H9 (cell line): ENCODE data around the gene ZNF423. TPM values are rescaled to one million over a fixed set of nuclear protein-coding genes. Genes with fewer than 3 reads are reported as not detected.

Source experiments
- DNase-seq: peaks from one replicate; pipeline ENCODE4 v3.0.0-alpha.2; 2017
- H2AFZ ChIP-seq: one replicate; pipeline ENCODE4 v1.6.1; 2013; ENCODE audit warnings: mild to moderate bottlenecking, low read length, control low read depth, moderate library complexity
- H2AK5ac ChIP-seq: 2 replicates; pipeline ENCODE4 v1.6.1; 2013; ENCODE audit warnings: low read length, control low read depth, mixed read lengths; ENCODE audit not compliant: insufficient read length
- H2BK120ac ChIP-seq: one replicate; pipeline ENCODE4 v1.6.1; 2013; ENCODE audit warnings: low read depth, mild to moderate bottlenecking, low read length, control low read depth, inconsistent platforms; ENCODE audit not compliant: poor library complexity, severe bottlenecking
- H2BK12ac ChIP-seq: 2 replicates; pipeline ENCODE4 v1.6.1; 2013; ENCODE audit warnings: low read length, control low read depth, mixed read lengths, low read depth; ENCODE audit not compliant: insufficient read length
- H2BK15ac ChIP-seq: 2 replicates; pipeline ENCODE4 v1.6.1; 2013; ENCODE audit warnings: low read depth, low read length, control low read depth
- H2BK20ac ChIP-seq: one replicate; pipeline ENCODE4 v1.6.1; 2013; ENCODE audit warnings: low read depth, mild to moderate bottlenecking, low read length, control low read depth, inconsistent platforms; ENCODE audit not compliant: poor library complexity, severe bottlenecking
- H2BK5ac ChIP-seq: 2 replicates; pipeline ENCODE4 v1.6.1; 2013; ENCODE audit warnings: low read length, control low read depth, mixed read lengths; ENCODE audit not compliant: insufficient read length
- H3K14ac ChIP-seq: 2 replicates; pipeline ENCODE4 v1.6.1; 2013; ENCODE audit warnings: low read length, control low read depth; ENCODE audit not compliant: insufficient read depth
- H3K18ac ChIP-seq: 2 replicates; pipeline ENCODE4 v1.6.1; 2013; ENCODE audit warnings: low read depth, mild to moderate bottlenecking, mixed read lengths, low read length, control low read depth; ENCODE audit not compliant: insufficient read length
- H3K23ac ChIP-seq: 2 replicates; pipeline ENCODE4 v1.6.1; 2013; ENCODE audit warnings: low read length, control low read depth, mixed read lengths, low read depth; ENCODE audit not compliant: insufficient read length
- H3K23me2 ChIP-seq: 2 replicates; pipeline ENCODE4 v1.6.1; 2013; ENCODE audit warnings: low read depth, mild to moderate bottlenecking, mixed read lengths, low read length, control low read depth; ENCODE audit not compliant: insufficient read length, poor library complexity, severe bottlenecking
- H3K27ac ChIP-seq: 2 replicates; pipeline ENCODE4 v1.5.1; 2013; ENCODE audit warnings: low read length, control low read depth, mixed read lengths, low read depth; ENCODE audit not compliant: insufficient read length
- H3K27me3 ChIP-seq: 2 replicates; pipeline ENCODE4 v1.6.1; 2013; ENCODE audit warnings: low read length, control low read depth, inconsistent platforms; ENCODE audit not compliant: insufficient read depth
- H3K4ac ChIP-seq: 2 replicates; pipeline ENCODE4 v1.6.1; 2013; ENCODE audit warnings: low read depth, mild to moderate bottlenecking, control low read depth, inconsistent platforms, low read length, moderate library complexity
- H3K4me1 ChIP-seq: 2 replicates; pipeline ENCODE4 v1.6.1; 2013; ENCODE audit warnings: low read length, control low read depth, inconsistent platforms; ENCODE audit not compliant: insufficient read depth
- H3K4me2 ChIP-seq: 2 replicates; pipeline ENCODE4 v1.6.1; 2013; ENCODE audit warnings: low read length, control low read depth, mixed read lengths; ENCODE audit not compliant: insufficient read length, insufficient read depth
- H3K56ac ChIP-seq: 2 replicates; pipeline ENCODE4 v1.6.1; 2013; ENCODE audit warnings: low read depth, mild to moderate bottlenecking, mixed read lengths, low read length, control low read depth; ENCODE audit not compliant: insufficient read length
- H3K79me1 ChIP-seq: 2 replicates; pipeline ENCODE4 v1.6.1; 2013; ENCODE audit warnings: low read depth, mild to moderate bottlenecking, moderate library complexity, low read length, control low read depth, inconsistent platforms; ENCODE audit not compliant: insufficient read depth, poor library complexity, severe bottlenecking
- H3K79me2 ChIP-seq: 2 replicates; pipeline ENCODE4 v1.6.1; 2013; ENCODE audit warnings: low read length, control low read depth, inconsistent platforms; ENCODE audit not compliant: insufficient read depth
- H3K9ac ChIP-seq: 2 replicates; pipeline ENCODE4 v1.6.1; 2013; ENCODE audit warnings: low read length, control low read depth, mixed read lengths; ENCODE audit not compliant: insufficient read length; ENCODE audit errors: extremely low read depth
- H3K9me3 ChIP-seq: one replicate; pipeline ENCODE4 v1.6.1; 2013; ENCODE audit warnings: low read depth, low read length, inconsistent platforms; ENCODE audit not compliant: control insufficient read depth
- H3T11ph ChIP-seq: one replicate; pipeline ENCODE4 v1.6.1; 2013; ENCODE audit warnings: mild to moderate bottlenecking, low read length, control low read depth, inconsistent platforms
- H4K20me1 ChIP-seq: one replicate; pipeline ENCODE4 v1.6.1; 2013; ENCODE audit not compliant: control insufficient read depth, insufficient read length, insufficient read depth
- H4K5ac ChIP-seq: 2 replicates; pipeline ENCODE4 v1.6.1; 2013; ENCODE audit warnings: low read depth, mild to moderate bottlenecking, mixed read lengths, low read length, control low read depth; ENCODE audit not compliant: insufficient read length
- H4K8ac ChIP-seq: replicated peaks from 2 replicates; pipeline ENCODE4 v1.6.1; 2013; ENCODE audit warnings: low read length, control low read depth, mixed read lengths, low read depth; ENCODE audit not compliant: insufficient read length
- H4K91ac ChIP-seq: 2 replicates; pipeline ENCODE4 v1.6.1; 2013; ENCODE audit warnings: low read depth, mild to moderate bottlenecking, moderate library complexity, mixed read lengths, low read length, control low read depth; ENCODE audit not compliant: insufficient read length
- H3K27ac Mint-ChIP-seq, 3 experiments: 2 replicates in 2 of 3; 3 replicates in 1 of 3; pipeline ENCODE4 v1.8.0; 2020 to 2021; ENCODE audit warnings: mixed read lengths in 3 of 3, mild to moderate bottlenecking in 1 of 3, moderate library complexity in 1 of 3
- H3K27me3 Mint-ChIP-seq: 2 replicates; pipeline ENCODE4 v1.8.0; 2021; ENCODE audit warnings: low read depth, mild to moderate bottlenecking, moderate library complexity, mixed read lengths
- H3K36me3 Mint-ChIP-seq, 3 experiments: 2 replicates in 2 of 3; 3 replicates in 1 of 3; pipeline ENCODE4 v1.8.0; 2020 to 2021; ENCODE audit warnings: low read depth in 3 of 3, mixed read lengths in 3 of 3; ENCODE audit not compliant: insufficient read depth in 1 of 3
- H3K4me1 Mint-ChIP-seq, 2 experiments: 2 replicates each; pipeline ENCODE4 v1.8.0; 2020; ENCODE audit warnings: mixed read lengths in 2 of 2
- H3K4me3 Mint-ChIP-seq, 2 experiments: 2 replicates in 1 of 2; 3 replicates in 1 of 2; pipeline ENCODE4 v1.8.0; 2020 to 2021; ENCODE audit warnings: mild to moderate bottlenecking in 2 of 2, mixed read lengths in 2 of 2, moderate library complexity in 1 of 2
- H3K9me3 Mint-ChIP-seq, 2 experiments: 2 replicates in 1 of 2; 3 replicates in 1 of 2; pipeline ENCODE4 v1.8.0; 2020; ENCODE audit warnings: mild to moderate bottlenecking in 2 of 2, mixed read lengths in 2 of 2, moderate library complexity in 1 of 2
- CTCF ChIP-seq: fragments of 200-600 bp; sonication (generic); conservative IDR thresholded peaks from 3 replicates; pipeline ENCODE4 v1.8.0; 2021; ENCODE audit warnings: antibody characterized with exemption, mild to moderate bottlenecking
- WGBS: extraction: QIAGEN DNeasy Blood & Tissue Kit; methylation state at CpG from one replicate; pipeline ENCODE4 v1.1.7; 2013; ENCODE audit warnings: missing lambda C conversion rate, low lambda C conversion rate, mixed read lengths; ENCODE audit not compliant: insufficient read length; ENCODE audit errors: extremely low coverage; 5-methylcytosine and 5-hydroxymethylcytosine counted together
- total RNA-seq: library from RNA; stranded (reverse); gene quantifications from 2 replicates; pipeline ENCODE4 v1.2.1, GENCODE V29; 2021

Gene ZNF423
- total RNA-seq, 1 experiment from 2014 or later: 51.5 TPM

- Histone ChIP-seq H4K20me1 (no peaks in the 10 kb centered on the region), H2BK20ac (no peak overlapping the region), H2AK5ac (no peak overlapping the region), H4K5ac (no peak overlapping the region), H3K4me2 (no peak overlapping the region), H3K79me2 (peaks cover 18% of the 10 kb centered on the region; the same call in 1 of the 2 replicates), H3K27ac (no peak overlapping the region), H3K23ac (no peak overlapping the region), H3K9ac (no peak overlapping the region), H3K4me1 (peaks cover 11% of the 10 kb centered on the region; the same call in 1 of the 2 replicates), H3K56ac (no peak overlapping the region), H3K18ac (no peak overlapping the region), H3T11ph (no peak overlapping the region), H3K27me3 (no peaks in the 10 kb centered on the region), H3K9me3 (no peaks in the 10 kb centered on the region), H3K4ac (no peak overlapping the region), H4K91ac (no peak overlapping the region), H2BK120ac (no peak overlapping the region), H2BK15ac (no peak overlapping the region), H2BK5ac (no peak overlapping the region), H2BK12ac (no peak overlapping the region), H2AFZ (no peak overlapping the region), H3K79me1 (no peaks in the 10 kb centered on the region), H3K23me2 (peaks cover 6% of the 10 kb centered on the region), H3K14ac (no peak overlapping the region), H4K8ac (no peak overlapping the region)
- DNase-seq: no peak
- Mint-ChIP-seq H3K27ac (no peak overlapping the region), H3K4me3 (no peak overlapping the region), H3K36me3 (peaks cover 0 to 7% (median 0%) of the 10 kb centered on the region in 3 experiments; a peak in 3 of 7 replicates), H3K27me3 (no peaks in the 10 kb centered on the region; the same call in 1 of the 2 replicates), H3K4me1 (peaks cover 64 to 78% of the 10 kb centered on the region in 2 experiments), H3K9me3 (no peaks in the 10 kb centered on the region)
- WGBS: no CpG with 5 or more reads among the region's 4 CpGs
- no peak for TF ChIP-seq CTCF
Measured at GRCh38 chr16:49842972-49843371, 12.9 kb downstream of the ZNF423 start.
